Measurements from ENCODE around the gene FZR1.

DNA sequence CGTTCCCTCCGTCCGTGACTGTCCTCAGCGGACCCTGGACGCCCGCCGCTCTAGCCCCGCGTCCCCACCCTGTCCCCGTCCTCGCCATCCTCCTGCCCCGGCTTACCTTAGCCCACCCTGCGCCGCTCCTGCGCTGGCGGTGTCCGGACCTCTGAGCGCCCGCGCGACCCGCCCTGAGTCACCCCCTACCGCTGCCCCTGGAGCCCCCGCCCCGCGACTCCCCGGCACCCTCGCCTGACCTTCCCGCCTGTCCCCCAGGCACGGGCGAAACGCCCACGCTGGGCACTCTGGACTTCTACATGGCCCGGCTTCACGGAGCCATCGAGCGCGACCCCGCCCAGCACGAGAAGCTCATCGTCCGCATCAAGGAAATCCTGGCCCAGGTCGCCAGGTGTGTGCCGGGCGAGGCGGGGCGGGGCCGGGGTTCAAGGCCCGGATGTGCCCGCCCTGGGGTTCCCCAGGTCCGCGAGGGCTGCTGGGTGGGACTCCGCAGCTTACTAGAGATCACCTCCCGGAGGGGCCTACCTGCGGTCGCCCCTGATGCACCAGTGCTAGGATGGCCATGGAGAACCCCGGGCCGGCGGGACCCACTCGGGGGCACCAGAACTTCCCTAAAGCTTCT lies 71.7 kb downstream of the FZR1 start:
- TF ChIP-seq, protein P1, sequence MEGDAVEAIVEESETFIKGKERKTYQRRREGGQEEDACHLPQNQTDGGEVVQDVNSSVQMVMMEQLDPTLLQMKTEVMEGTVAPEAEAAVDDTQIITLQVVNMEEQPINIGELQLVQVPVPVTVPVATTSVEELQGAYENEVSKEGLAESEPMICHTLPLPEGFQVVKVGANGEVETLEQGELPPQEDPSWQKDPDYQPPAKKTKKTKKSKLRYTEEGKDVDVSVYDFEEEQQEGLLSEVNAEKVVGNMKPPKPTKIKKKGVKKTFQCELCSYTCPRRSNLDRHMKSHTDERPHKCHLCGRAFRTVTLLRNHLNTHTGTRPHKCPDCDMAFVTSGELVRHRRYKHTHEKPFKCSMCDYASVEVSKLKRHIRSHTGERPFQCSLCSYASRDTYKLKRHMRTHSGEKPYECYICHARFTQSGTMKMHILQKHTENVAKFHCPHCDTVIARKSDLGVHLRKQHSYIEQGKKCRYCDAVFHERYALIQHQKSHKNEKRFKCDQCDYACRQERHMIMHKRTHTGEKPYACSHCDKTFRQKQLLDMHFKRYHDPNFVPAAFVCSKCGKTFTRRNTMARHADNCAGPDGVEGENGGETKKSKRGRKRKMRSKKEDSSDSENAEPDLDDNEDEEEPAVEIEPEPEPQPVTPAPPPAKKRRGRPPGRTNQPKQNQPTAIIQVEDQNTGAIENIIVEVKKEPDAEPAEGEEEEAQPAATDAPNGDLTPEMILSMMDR (IDR thresholded peaks at IDR 0.05), result no peak
- TF ChIP-seq EZH2 (IDR thresholded peaks at IDR 0.05) (peak; percentile 75), EZH2phosphoT487 (IDR thresholded peaks at IDR 0.05) (peak; percentile 68)
